GM19035 (cell line): Measurements from ENCODE around the gene UBE2E3.
"Not testable (repeated sequence)": the region's sequence is repeated elsewhere in the genome, so short reads cannot be mapped to it uniquely, and the experiment has no call there.

Experiments used
- ATAC-seq: cut with Tn5 transposase; IDR thresholded peaks from one replicate; pipeline ENCODE4 v1.9.1; 2021; ENCODE audit not compliant: unreplicated experiment

UBE2E3 gene

GRCh38 chr2:181025004-181025403, 44.6 kb downstream of the UBE2E3 start:
- ATAC-seq = no peak

GRCh38 chr2:181036445-181036844, 56.0 kb downstream of the UBE2E3 start:
- peak; percentile 57 for ATAC-seq

GRCh38 chr2:181036848-181037603, 56.6 kb downstream of the UBE2E3 start:
- peak; percentile 75 for ATAC-seq

GRCh38 chr2:181037922-181038321, 57.5 kb downstream of the UBE2E3 start:
- ATAC-seq = no peak

- ATAC-seq = no peak
Observed at GRCh38 chr2:181038796-181039195, 58.4 kb downstream of the UBE2E3 start.

GRCh38 chr2:181040839-181041238, 60.4 kb downstream of the UBE2E3 start:
- not testable (repeated sequence) for ATAC-seq

- ATAC-seq = no peak
Observed at GRCh38 chr2:181041661-181042060, 61.3 kb downstream of the UBE2E3 start.

GRCh38 chr2:181042706-181043105, 62.3 kb downstream of the UBE2E3 start:
- ATAC-seq = no peak

- ATAC-seq = peak; percentile 54
Observed at GRCh38 chr2:181046833-181047232, 66.4 kb downstream of the UBE2E3 start.

- ATAC-seq = no peak
Observed at GRCh38 chr2:181047829-181048228, 67.4 kb downstream of the UBE2E3 start.

- ATAC-seq = peak; percentile 43
Observed at GRCh38 chr2:181051861-181052522, 71.6 kb downstream of the UBE2E3 start.

GRCh38 chr2:181052523-181052891, 72.1 kb downstream of the UBE2E3 start:
- peak; percentile 60 for ATAC-seq

GRCh38 chr2:181054256-181054655, 73.9 kb downstream of the UBE2E3 start:
- ATAC-seq = no peak

GRCh38 chr2:181054843-181055242, 74.4 kb downstream of the UBE2E3 start:
- no peak for ATAC-seq

GRCh38 chr2:181058378-181059269, 78.2 kb downstream of the UBE2E3 start:
- ATAC-seq = no peak

- ATAC-seq = no peak
Observed at GRCh38 chr2:181063696-181064095, 83.3 kb downstream of the UBE2E3 start.

- ATAC-seq = no peak
Observed at GRCh38 chr2:181065458-181065857, 85.1 kb downstream of the UBE2E3 start.

- ATAC-seq = no peak
Observed at GRCh38 chr2:181066333-181066732, 85.9 kb downstream of the UBE2E3 start.

GRCh38 chr2:181070119-181070835, 89.9 kb downstream of the UBE2E3 start:
- no peak for ATAC-seq

- ATAC-seq = no peak
Observed at GRCh38 chr2:181070836-181071200, 90.4 kb downstream of the UBE2E3 start.
